GM18508 (cell line): Measurements from ENCODE around the gene TMEM170B.

ENCODE experiments used
- ATAC-seq: cut with Tn5 transposase; IDR thresholded peaks from one replicate; pipeline ENCODE4 v1.9.1; 2021; ENCODE audit warnings: moderate number of reproducible peaks; ENCODE audit not compliant: insufficient read depth, unreplicated experiment

Gene TMEM170B, protein sequence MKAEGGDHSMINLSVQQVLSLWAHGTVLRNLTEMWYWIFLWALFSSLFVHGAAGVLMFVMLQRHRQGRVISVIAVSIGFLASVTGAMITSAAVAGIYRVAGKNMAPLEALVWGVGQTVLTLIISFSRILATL

GRCh38 chr6:11537229-11538051 lies at the start of gene TMEM170B:
TMEM170B (plus strand) TSS chr6:11537749; CDS start chr6:11538278, 529 bp downstream.
- ATAC-seq: peak; percentile 80

GRCh38 chr6:11490996-11491395 lies 46.6 kb upstream of the TMEM170B start:
- no peak for ATAC-seq

- ATAC-seq: no peak
Measured at GRCh38 chr6:11491596-11492463, 45.7 kb upstream of the TMEM170B start.

DNA sequence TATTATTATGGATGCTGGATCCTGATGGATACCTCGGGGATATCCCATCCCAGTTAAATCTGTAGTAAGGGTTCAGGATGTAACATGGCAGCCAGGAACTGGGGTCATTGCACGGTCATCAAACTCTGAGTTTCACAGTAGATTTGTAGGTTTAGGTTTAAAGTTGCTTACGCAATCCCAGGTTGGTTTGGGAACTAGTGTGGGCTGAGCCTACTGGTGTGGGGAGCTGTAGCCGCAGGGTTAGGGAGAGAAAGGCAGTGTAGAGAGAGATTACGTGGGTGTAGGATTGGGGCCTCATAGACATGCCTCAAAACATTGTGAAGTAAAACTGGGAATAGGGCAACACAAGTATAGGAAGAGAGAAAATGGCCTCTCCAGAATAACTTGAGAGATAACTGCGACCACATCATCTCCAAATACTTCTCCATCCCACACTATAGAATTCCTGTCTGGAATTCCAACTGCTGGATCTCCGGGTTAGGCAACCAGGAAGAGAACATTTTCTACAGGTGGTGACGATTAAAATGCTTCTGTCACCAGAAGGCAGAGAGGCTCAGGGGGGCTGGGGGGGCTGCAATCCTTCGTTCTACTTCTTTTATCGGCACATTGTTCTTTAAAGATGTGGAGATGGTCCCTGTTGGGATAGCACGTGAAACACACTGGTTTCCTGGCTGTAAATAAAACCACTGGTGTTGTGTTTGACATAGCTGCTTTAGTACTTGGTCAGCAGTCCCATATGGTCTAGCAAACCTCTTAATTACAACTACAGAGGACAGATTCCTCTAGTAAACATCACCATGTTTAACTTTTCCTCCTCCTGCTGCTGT lies 44.9 kb upstream of the TMEM170B start:
- ATAC-seq: no peak

GRCh38 chr6:11493974-11494373 lies 43.6 kb upstream of the TMEM170B start:
- ATAC-seq: no peak

GRCh38 chr6:11494786-11495564 lies 42.6 kb upstream of the TMEM170B start:
- no peak for ATAC-seq

DNA sequence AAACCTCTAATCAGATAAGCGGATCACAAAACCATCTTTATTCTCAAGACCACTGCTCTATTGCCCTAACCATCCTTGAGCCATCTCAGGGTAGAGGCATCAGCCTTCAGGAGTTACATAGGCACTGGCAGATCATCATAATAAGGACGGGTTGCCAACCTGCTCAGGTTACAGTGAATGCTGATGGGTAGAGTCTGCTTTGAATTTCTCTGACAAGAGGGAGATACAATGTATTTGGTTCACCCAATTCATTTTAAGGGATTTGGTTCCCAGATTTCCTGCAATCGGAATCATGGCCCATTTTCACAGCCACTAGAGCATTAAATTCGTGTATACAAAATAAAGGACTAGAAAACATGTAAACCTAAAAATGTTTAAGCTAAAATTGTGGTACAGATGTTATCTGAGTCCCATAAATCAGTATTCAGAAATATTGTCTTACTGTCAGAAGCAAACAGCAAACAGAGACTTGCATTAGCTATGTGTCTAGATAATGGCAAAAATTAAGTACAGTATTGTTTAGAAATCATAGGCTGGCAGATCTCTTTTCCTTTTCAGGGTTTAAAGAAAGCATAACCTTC lies 41.9 kb upstream of the TMEM170B start:
- ATAC-seq: no peak

GRCh38 chr6:11496152-11497060 lies 41.1 kb upstream of the TMEM170B start:
- ATAC-seq: peak; percentile 69

DNA sequence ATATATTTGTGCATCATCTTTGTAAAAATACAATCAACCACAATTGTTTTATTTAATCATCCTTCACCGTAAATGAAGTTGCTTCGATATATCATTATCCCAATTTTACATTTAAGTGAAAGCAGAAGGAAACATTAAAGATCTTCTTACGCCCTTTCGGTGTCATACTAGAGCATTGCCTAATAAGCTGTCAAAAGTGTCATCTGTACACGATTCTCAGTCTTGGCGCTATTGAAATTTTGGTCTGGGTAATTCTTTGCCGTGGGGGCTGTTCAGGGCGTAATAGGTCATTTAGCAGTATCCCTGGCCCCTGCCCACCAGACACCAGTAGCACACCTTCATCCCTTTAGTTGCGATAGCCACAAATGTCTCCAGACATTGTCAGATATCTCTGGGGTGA lies 40.4 kb upstream of the TMEM170B start:
- ATAC-seq: no peak

DNA sequence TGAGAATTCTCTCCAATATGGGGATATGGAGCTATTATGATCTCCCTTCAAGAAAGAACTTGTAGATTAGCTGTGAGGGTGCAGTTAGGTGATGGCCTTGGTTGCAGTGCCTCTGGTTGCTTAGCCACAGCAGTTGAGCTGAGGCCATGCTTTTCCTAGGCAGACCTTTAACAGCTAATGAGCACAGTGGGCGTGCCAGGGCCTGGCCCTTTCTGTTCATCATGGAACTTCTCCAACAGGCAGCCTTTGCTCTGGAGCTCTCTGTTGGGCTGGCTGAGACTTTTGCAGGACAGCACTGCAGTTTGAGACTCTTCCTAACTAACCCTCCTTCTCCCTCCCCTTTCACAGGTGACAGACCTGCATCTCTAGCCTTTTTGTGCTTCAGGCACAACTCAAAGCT lies 39.7 kb upstream of the TMEM170B start:
- no peak for ATAC-seq

GRCh38 chr6:11500008-11500407 lies 37.5 kb upstream of the TMEM170B start:
- no peak for ATAC-seq

DNA sequence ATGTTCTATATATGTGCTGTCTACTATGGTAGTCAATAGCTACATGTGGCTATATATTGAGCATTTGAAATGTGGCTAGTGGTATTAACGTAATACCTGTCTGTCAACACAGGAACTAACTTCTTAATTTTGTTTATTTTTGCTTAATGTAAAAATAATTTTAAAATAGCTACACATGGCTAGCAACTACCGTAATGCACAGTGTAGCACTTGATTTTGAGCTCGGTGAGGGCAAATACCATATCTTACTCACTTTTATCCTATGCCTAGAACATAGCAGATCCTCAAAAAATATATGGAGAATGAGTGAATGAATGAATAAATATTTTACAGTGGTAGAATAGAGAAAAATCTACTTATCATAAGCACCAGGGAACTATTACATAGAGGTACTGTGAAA lies 28.1 kb upstream of the TMEM170B start:
- no peak for ATAC-seq

DNA sequence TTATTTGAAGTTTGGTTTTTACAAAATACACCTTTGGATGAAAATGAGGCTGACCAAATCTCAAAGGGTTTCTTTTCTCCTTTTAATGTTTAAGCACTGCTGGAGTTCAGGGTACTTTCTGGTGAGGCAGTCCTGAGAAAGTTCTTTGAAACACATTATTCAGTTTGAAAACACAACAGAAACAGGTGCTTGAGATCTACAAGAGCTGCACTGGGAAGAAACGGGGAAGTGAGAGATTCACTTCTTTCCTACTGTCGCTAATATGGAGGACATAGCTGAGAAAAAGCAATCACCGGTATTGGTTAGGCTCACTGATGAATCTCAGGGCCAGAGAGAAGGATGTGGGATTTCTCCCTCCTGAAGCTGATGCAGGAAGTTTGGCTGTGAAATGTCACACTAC lies 22.9 kb upstream of the TMEM170B start:
- peak; percentile 58 for ATAC-seq

DNA sequence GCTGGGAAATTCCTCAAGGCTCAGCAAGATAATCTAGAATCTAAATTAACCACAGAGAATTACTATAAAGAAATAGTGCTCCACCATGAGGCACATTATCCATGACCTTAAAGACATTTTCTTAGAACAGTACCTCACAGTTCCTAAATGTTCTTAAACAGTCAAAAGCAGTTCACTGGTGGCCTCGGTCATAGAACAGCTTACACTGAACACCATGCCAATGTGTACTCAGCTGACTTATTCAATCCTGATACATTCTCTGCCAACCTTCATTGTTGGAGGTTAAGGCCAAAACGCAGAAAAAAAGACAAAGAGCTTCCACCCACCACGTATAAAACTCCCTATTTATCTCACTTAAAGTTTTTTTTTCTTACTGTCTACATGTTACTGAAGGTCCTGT lies 21.8 kb upstream of the TMEM170B start:
- no peak for ATAC-seq

GRCh38 chr6:11522812-11523605 lies 14.5 kb upstream of the TMEM170B start:
- no peak for ATAC-seq

GRCh38 chr6:11525468-11526155 lies 11.9 kb upstream of the TMEM170B start:
- no peak for ATAC-seq

- ATAC-seq: no peak
Measured at GRCh38 chr6:11526156-11526505, 11.4 kb upstream of the TMEM170B start.
